Neural cell (in vitro differentiated cells): Measurements from ENCODE around the gene TPST1. TPM values are rescaled to one million over a fixed set of nuclear protein-coding genes. Genes with fewer than 3 reads are reported as not detected.

ENCODE experiments used
- H2AFZ ChIP-seq: fragments of 200-600, 300-800 bp; sonication (generic), shearing (Covaris generic); 2 replicates; pipeline ENCODE4 v1.6.0; 2014; ENCODE audit warnings: low read depth, mild to moderate bottlenecking, antibody characterized with exemption, low read length, moderate library complexity
- H3F3A ChIP-seq: fragments of 200-600 bp; shearing (Covaris generic); 2 replicates; pipeline ENCODE4 v1.6.1; 2016; ENCODE audit warnings: mild to moderate bottlenecking, moderate library complexity, mixed read lengths, antibody characterized with exemption, low read length; ENCODE audit not compliant: insufficient read depth, poor library complexity, severe bottlenecking
- H3K27ac ChIP-seq: fragments of 200-600, 300-800 bp; sonication (generic), shearing (Covaris generic); 2 replicates; pipeline ENCODE4 v1.5.1; 2014; ENCODE audit warnings: mild to moderate bottlenecking, low read length, moderate library complexity
- H3K27me3 ChIP-seq: fragments of 300-800, 200-600 bp; sonication (generic), shearing (Covaris generic); 2 replicates; pipeline ENCODE4 v1.6.0; 2014; ENCODE audit warnings: mild to moderate bottlenecking, low read depth, low read length, moderate library complexity; ENCODE audit not compliant: insufficient read depth
- H3K36me3 ChIP-seq: fragments of 300-800, 200-600 bp; sonication (generic), shearing (Covaris generic); 2 replicates; pipeline ENCODE4 v1.5.1; 2014; ENCODE audit warnings: mild to moderate bottlenecking, antibody characterized with exemption, low read length, moderate library complexity; ENCODE audit not compliant: insufficient read depth
- H3K4me2 ChIP-seq: fragments of 300-800, 200-600 bp; sonication (generic), shearing (Covaris generic); 2 replicates; pipeline ENCODE4 v1.6.0; 2014; ENCODE audit warnings: mild to moderate bottlenecking, low read length
- H3K4me3 ChIP-seq: fragments of 300-800, 200-600 bp; sonication (generic), shearing (Covaris generic); 2 replicates; pipeline ENCODE4 v1.5.1; 2014; ENCODE audit warnings: mild to moderate bottlenecking, low read length, moderate library complexity
- H3K79me2 ChIP-seq: fragments of 200-600 bp; shearing (Covaris generic); replicated peaks from 2 replicates; pipeline ENCODE4 v1.6.0; 2014; ENCODE audit warnings: mild to moderate bottlenecking, low read length, moderate library complexity; ENCODE audit not compliant: insufficient read depth
- H3K9ac ChIP-seq: fragments of 300-800, 200-600 bp; sonication (generic), shearing (Covaris generic); 2 replicates; pipeline ENCODE4 v1.6.1; 2016; ENCODE audit warnings: mild to moderate bottlenecking, low read length, mixed read lengths
- H3K9me2 ChIP-seq: fragments of 200-600 bp; shearing (Covaris generic); 2 replicates; pipeline ENCODE4 v1.6.1; 2016; ENCODE audit warnings: mild to moderate bottlenecking, low read length, mixed read lengths; ENCODE audit not compliant: insufficient read depth
- H3K9me3 ChIP-seq: fragments of 200-600, 300-800 bp; sonication (generic), shearing (Covaris generic); 2 replicates; pipeline ENCODE4 v1.6.1; 2016; ENCODE audit warnings: mild to moderate bottlenecking, mixed run types, low read length, moderate library complexity, mixed read lengths
- H4K20me1 ChIP-seq: fragments of 200-600 bp; shearing (Covaris generic); 2 replicates; pipeline ENCODE4 v1.6.1; 2016; ENCODE audit warnings: mild to moderate bottlenecking, mixed run types; ENCODE audit not compliant: insufficient read depth
- CTCF ChIP-seq: fragments of 450-650 bp; IDR thresholded peaks from 2 replicates; pipeline ENCODE4 v1.5.1; 2014; ENCODE audit warnings: antibody characterized with exemption, mild to moderate bottlenecking, moderate library complexity; ENCODE audit not compliant: poor library complexity, severe bottlenecking
- EP300 ChIP-seq: fragments of 450-650 bp; conservative IDR thresholded peaks from 2 replicates; pipeline ENCODE4 v1.6.1; 2014; ENCODE audit warnings: antibody characterized with exemption, mild to moderate bottlenecking, moderate library complexity; ENCODE audit not compliant: poor library complexity, severe bottlenecking
- EZH2 ChIP-seq: fragments of 200-600, 300-800 bp; shearing (Covaris generic), sonication (generic); IDR thresholded peaks from 2 replicates; pipeline ENCODE4 v1.6.1; 2014; ENCODE audit warnings: antibody characterized with exemption, low read length, borderline replicate concordance, mild to moderate bottlenecking; ENCODE audit not compliant: insufficient read depth, poor library complexity, severe bottlenecking
- MXI1 ChIP-seq: fragments of 450-650 bp; conservative IDR thresholded peaks from 2 replicates; pipeline ENCODE4 v1.6.1; 2014; ENCODE audit warnings: antibody characterized with exemption, mild to moderate bottlenecking; ENCODE audit not compliant: poor library complexity, severe bottlenecking
- POLR2AphosphoS5 ChIP-seq: IDR thresholded peaks from 2 replicates; pipeline ENCODE4 v1.6.1; 2012
- RAD21 ChIP-seq: fragments of 450-650 bp; conservative IDR thresholded peaks from 2 replicates; pipeline ENCODE4 v1.6.1; 2014; ENCODE audit warnings: antibody characterized with exemption, mild to moderate bottlenecking, moderate library complexity
- REST ChIP-seq: IDR thresholded peaks from 2 replicates; pipeline ENCODE4 v1.6.1; 2012; ENCODE audit warnings: borderline replicate concordance
- SMC3 ChIP-seq: fragments of 450-650 bp; conservative IDR thresholded peaks from 2 replicates; pipeline ENCODE4 v1.6.1; 2014; ENCODE audit warnings: antibody characterized with exemption, mild to moderate bottlenecking, moderate library complexity; ENCODE audit not compliant: poor library complexity
- TAF1 ChIP-seq: IDR thresholded peaks from 2 replicates; pipeline ENCODE4 v1.6.1; 2012; ENCODE audit warnings: low read depth
- polyA plus RNA-seq: library from polyadenylated mRNA; depleted of rRNA; stranded (reverse); fragments of >200 nt; gene quantifications from 2 replicates; pipeline ENCODE4 v1.2.3, GENCODE V29; 2014

TPST1 gene
- polyA plus RNA-seq, 1 donor from 2014 or later: 58.5 TPM

GRCh38 chr7:66307591-66308215 is 102.6 kb downstream of the TPST1 start:
- Histone ChIP-seq H3K27me3 (no peaks in the 10 kb centered on the region), H3K9ac (no peak overlapping the region), H3K9me3 (no peaks in the 10 kb centered on the region), H3K79me2 (no peaks in the 10 kb centered on the region), H4K20me1 (no peaks in the 10 kb centered on the region), H3K4me3 (no peak overlapping the region), H3K27ac (no peak overlapping the region), H3F3A (no peaks in the 10 kb centered on the region), H3K9me2 (no peaks in the 10 kb centered on the region), H3K36me3 (no peaks in the 10 kb centered on the region), H3K4me2 (no peak overlapping the region), H2AFZ (no peak overlapping the region)
- TF ChIP-seq REST: no peak
- TF ChIP-seq RAD21: no peak
- TF ChIP-seq SMC3: no peak
- TF ChIP-seq POLR2AphosphoS5: no peak
- TF ChIP-seq MXI1: no peak
- no peak for TF ChIP-seq TAF1
- TF ChIP-seq CTCF: no peak
- TF ChIP-seq EZH2: no peak
- no peak for TF ChIP-seq EP300

- no peaks in the 10 kb centered on the region for H3K79me2 ChIP-seq
- H3K4me3 ChIP-seq: no peak overlapping the region
- TF ChIP-seq REST: no peak
- no peak for TF ChIP-seq RAD21
- TF ChIP-seq MXI1: no peak
- TF ChIP-seq EZH2: no peak
- TF ChIP-seq EP300: no peak
- no peak for TF ChIP-seq CTCF
- TF ChIP-seq TAF1: no peak
- no peak for TF ChIP-seq SMC3
- no peak for TF ChIP-seq POLR2AphosphoS5
- no peaks in the 10 kb centered on the region for H4K20me1 ChIP-seq
- no peaks in the 10 kb centered on the region for H3F3A ChIP-seq
- H3K27me3 ChIP-seq: no peaks in the 10 kb centered on the region
- no peaks in the 10 kb centered on the region for H3K36me3 ChIP-seq
- H2AFZ ChIP-seq: no peak overlapping the region
- H3K9ac ChIP-seq: no peak overlapping the region
- H3K4me2 ChIP-seq: no peak overlapping the region
- no peaks in the 10 kb centered on the region for H3K9me2 ChIP-seq
- no peaks in the 10 kb centered on the region for H3K9me3 ChIP-seq
- H3K27ac ChIP-seq: no peak overlapping the region
These were observed 103.3 kb downstream of the TPST1 start for GRCh38 chr7:66308411-66308810.
